ENCODE measurements around the gene CPVL.

CPVL gene

DNA sequence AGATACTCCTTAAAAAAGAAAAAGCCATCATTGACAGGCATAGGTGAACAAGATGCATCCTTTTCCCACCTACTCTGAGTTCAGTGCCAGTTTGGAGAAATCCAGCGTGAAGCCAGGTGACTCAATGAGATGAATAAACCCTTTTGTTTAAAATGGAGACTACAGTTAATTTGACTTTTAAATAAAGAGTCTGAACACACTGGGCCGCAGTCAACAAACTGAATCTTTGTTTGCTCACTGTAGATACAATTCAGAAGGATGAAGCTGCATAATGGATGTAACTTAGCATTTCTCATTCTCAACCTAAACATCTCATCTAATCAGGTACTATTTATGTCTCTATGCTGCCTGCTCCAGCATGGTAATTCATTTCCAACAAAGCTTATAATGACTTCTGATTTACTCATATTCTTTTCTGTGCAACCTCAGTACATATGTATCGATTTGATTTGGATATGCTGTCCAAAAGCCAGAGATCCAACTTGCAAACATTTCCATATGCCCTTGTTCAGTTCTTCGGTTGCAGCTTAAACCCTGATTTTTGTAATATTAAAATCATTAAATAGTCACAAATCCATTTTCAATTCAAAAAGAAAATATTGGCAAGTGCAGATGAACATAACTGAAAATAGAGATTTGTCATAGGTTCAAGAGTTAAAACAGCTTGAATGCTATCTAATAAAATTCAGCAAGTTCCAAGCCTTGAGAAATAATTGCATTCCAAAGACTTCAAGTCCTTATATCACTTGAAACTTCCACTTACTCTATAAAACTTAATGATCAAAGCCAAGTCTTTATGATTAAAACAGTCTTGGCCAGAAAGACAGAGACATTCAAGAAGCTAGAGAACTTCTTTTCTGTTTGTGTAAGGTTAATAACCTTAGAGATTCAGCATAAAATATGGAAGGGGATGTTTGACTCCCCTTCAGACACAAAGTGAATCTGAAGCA, 67.8 kb downstream of the CPVL start:
- H3K36me3 Mint-ChIP-seq, result no peaks in the 10 kb centered on the region
- H3K27ac Mint-ChIP-seq, result no peak overlapping the region
- CTCF ChIA-PET, result no interaction called here
- peaks cover 5% of the 10 kb centered on the region for H3K27me3 Mint-ChIP-seq
- H3K4me3 Mint-ChIP-seq, result no peak overlapping the region
- H3K9me3 Mint-ChIP-seq, result no peaks in the 10 kb centered on the region
- DNase-seq, result no peak
- H3K4me1 Mint-ChIP-seq, result no peaks in the 10 kb centered on the region

DNA sequence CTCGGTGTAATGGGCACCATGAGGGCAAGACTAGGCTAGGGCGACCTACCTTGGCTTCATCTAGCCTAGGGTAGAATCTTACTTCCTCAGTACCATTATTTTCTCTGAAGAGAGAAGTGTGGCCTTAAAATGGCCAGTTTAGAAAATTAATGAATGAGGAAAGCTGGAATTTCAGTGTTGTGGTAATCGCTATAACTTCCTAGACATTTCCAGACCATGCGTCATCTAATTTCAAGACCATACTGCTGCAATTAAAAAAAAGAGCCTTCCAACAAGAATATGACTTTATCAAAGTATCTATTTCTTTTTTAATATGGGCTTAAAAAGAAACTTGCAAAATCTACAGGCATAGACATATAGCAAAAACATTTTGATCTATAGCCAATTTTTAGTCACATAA, 68.5 kb downstream of the CPVL start:
- CTCF ChIA-PET, result no interaction called here
- no peak for DNase-seq
- Mint-ChIP-seq H3K4me1 (no peaks in the 10 kb centered on the region), H3K36me3 (no peaks in the 10 kb centered on the region), H3K9me3 (no peaks in the 10 kb centered on the region), H3K27me3 (no peaks in the 10 kb centered on the region), H3K4me3 (no peak overlapping the region), H3K27ac (no peak overlapping the region)

DNA sequence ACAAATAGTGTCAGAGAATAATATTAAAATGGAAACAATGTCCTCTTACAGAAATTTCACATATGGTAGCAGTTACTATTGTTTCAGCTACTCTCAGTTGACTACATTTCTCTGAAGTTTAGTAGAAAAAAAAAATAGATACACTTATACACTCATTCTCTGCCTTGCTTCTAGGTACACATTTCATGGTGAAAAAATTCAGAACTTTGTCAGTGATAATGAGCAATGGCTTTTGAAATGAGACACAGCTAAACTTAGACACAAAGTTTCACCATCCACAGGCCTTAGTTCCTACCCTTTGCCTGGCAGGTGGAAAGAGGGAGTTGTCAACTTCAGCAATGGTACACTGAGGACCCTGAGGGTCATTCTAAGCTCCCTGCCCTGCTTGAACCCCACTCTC, 69.2 kb downstream of the CPVL start:
- Mint-ChIP-seq H3K27me3 (no peaks in the 10 kb centered on the region), H3K4me1 (no peaks in the 10 kb centered on the region), H3K9me3 (no peaks in the 10 kb centered on the region), H3K27ac (no peak overlapping the region), H3K4me3 (no peak overlapping the region), H3K36me3 (no peaks in the 10 kb centered on the region)
- CTCF ChIA-PET, result interaction anchor here (1.1 kb wide), 1 partner anchor 29 kb away, joined by 6 read pairs; no protein-coding TSS in a partner anchor
- no peak for DNase-seq

DNA sequence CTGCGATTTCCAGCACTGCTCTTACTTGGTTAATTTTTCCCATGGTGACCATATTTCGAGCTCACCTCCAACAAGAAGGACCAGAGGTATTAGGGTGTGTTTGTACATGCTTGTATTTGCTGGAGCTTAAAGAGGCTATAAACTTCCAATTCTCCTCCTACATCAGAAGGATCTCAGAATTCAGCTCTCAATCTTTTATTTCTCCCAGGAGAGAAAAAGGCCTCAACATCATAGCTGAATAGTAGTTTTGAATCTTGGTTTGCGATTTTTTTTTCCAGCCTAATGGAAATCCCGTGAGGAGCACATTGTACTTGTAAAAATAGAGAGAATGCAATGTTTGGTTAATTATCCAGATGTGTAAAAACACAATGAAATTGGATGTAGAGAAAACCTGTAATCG, 69.7 kb downstream of the CPVL start:
- CTCF ChIA-PET, result interaction anchor here (0.8 to 1.1 kb wide), 3 partner anchors 30 to 154 kb away, joined by 3 to 6 read pairs (median 3); no protein-coding TSS in a partner anchor
- Mint-ChIP-seq H3K9me3 (no peaks in the 10 kb centered on the region), H3K4me3 (no peak overlapping the region), H3K27me3 (no peaks in the 10 kb centered on the region), H3K27ac (no peak overlapping the region), H3K4me1 (no peaks in the 10 kb centered on the region), H3K36me3 (no peaks in the 10 kb centered on the region)
- no peak for DNase-seq

DNA sequence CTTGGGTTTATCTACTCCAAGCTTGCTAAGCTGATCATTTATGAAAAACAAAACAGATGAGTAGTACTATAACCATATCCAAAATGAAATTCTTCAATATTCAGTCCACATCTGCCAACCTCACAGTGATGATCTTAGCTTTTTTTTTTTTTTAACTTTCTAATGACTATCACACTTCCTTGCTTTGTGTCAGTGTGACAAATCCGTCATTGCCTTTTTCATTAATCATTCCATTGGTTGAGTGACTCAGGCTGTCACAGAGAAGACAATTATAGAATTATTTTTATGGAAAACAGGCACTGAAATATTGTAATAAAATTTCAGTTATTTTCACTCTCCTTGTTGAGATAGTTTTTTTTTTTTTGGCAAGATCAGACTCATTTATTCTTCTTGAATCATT, 70.7 kb downstream of the CPVL start:
- Mint-ChIP-seq H3K36me3 (no peaks in the 10 kb centered on the region), H3K4me3 (no peak overlapping the region), H3K27me3 (no peaks in the 10 kb centered on the region), H3K9me3 (no peaks in the 10 kb centered on the region), H3K27ac (no peak overlapping the region), H3K4me1 (no peaks in the 10 kb centered on the region)
- no peak for DNase-seq
- CTCF ChIA-PET, result no interaction called here

DNA sequence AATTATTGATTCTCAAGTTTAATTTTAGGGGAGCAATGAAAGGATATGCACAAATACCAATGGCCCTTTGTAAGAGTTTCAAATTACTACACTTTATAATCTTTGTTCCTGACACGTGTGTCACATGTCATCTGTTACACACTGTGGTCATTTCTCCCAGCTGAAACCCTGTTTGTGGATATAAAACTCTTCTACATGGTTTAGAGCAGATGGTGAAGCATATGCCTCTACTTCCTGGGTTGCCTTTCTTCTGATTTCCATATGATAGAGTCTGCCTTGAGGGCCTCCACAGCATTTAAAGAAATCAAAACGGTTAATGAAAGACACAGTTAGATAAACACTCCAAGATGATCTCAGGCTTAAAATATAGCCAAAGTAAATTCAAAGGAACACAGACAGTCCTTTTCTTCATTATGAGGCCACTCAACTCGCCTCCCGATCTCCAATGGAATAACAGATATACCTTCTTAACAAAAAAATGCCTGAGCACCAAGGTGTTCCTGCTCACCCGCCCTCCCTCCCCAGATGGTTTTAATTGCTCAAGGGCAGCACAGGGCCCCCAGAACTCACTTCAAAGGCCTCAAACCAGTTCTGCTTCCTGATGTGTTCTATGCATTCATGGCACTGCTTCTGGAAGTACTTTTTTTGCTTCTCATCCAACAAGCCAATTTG, 75.0 kb downstream of the CPVL start:
- no peak for DNase-seq
- H3K9me3 Mint-ChIP-seq, result no peaks in the 10 kb centered on the region
- CTCF ChIA-PET, result no interaction called here
- no peak overlapping the region for H3K4me3 Mint-ChIP-seq
- no peaks in the 10 kb centered on the region for H3K36me3 Mint-ChIP-seq
- H3K27ac Mint-ChIP-seq, result no peak overlapping the region
- no peaks in the 10 kb centered on the region for H3K27me3 Mint-ChIP-seq
- H3K4me1 Mint-ChIP-seq, result no peaks in the 10 kb centered on the region

DNA sequence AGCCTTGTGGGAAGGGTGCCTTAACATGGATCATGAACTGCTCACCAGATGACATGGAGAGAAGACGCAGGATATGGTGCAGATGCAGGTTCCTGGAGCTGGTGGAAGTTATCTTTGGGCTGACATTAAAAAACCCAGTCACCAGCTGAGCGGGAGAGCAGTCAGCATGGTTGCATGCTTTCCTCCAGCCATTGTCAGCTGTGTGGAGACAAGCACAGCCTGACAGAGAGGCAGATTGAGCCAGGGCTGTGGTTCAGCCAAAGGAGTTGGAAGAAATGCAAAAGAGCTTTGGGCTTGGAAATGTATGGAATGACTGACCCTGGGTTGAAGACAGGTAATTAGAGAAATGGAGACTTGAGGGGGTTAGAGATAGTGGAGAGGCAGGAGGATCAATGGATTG, 79.7 kb downstream of the CPVL start:
- no peaks in the 10 kb centered on the region for H3K4me1 Mint-ChIP-seq
- H3K27me3 Mint-ChIP-seq, result no peaks in the 10 kb centered on the region
- H3K27ac Mint-ChIP-seq, result no peak overlapping the region
- peaks cover 2% of the 10 kb centered on the region for H3K9me3 Mint-ChIP-seq
- CTCF ChIA-PET, result no interaction called here
- no peaks in the 10 kb centered on the region for H3K36me3 Mint-ChIP-seq
- DNase-seq, result no peak
- no peak overlapping the region for H3K4me3 Mint-ChIP-seq

DNA sequence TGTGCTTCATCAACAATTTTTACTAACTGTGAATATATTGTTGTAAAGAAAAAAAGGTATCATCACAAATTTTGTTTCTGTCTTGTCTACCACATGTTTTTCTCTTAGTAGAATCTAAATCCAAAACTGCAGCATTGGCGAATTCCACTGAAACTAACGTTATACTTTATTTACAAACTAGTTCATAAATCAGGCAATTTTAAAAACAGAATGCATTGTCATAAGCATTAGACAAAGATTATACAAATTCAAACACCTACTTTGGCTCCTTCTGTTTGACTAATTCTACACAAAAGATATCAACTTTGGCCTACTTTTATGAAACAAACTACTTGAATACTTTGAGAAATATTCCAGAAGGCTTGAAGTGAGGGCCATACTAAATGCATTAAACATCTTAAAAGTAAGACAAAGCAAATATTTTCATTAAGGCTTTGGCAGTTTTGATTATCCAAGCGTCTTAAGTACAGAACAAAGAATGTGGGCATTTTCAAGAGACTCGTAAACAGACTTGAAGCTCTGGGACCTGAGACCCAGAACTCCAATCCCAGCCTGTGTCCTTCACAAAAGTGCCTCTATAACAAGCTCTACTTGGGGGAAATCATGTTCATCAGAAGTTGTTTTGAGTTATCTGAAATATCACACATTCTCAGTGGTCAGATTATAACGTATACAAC, 81.0 kb downstream of the CPVL start:
- Mint-ChIP-seq H3K4me3 (no peak overlapping the region), H3K36me3 (no peaks in the 10 kb centered on the region), H3K4me1 (no peaks in the 10 kb centered on the region), H3K27ac (no peak overlapping the region), H3K27me3 (no peaks in the 10 kb centered on the region), H3K9me3 (peaks cover 2% of the 10 kb centered on the region)
- CTCF ChIA-PET, result no interaction called here
- DNase-seq, result no peak

DNA sequence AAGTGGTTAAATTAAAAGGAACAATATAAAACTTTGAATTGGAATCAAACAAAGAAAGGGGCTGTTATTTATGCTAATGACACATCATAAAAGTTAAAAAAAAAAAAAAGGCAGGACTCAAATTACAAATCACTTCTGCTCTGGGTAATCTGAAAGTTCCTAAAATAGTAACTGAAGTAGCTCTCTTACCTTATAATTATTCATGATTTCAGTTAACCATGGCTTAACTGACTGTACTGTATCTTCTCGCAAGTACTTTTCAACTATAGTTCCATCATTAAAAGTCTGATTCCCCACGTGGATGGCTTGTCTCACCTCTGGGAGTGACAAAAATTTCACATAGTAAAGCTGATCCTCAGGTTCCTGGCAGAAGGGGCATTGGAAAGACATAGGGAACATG, 82.5 kb downstream of the CPVL start:
- Mint-ChIP-seq H3K9me3 (peaks cover 2% of the 10 kb centered on the region), H3K4me1 (no peaks in the 10 kb centered on the region)

DNA sequence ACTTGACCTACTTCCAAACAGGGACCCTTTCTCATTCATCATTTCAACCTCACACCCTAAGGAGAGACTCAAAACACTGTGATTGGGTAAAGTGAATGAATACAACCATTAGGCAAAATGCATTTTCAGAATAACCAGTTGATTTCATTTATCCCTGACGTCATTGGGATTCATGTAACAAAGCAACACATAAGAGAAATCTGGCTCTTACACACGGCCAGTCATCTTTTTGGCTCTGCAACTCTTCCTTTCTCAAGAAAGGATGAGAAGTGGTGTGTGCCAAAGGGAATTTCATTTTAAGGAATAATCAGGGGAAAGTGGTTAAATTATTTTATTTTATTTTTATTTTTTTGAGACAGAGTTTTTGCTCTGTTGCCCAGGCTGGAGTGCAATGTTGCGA, 83.1 kb downstream of the CPVL start:
- H3K27me3 Mint-ChIP-seq, result no peaks in the 10 kb centered on the region
- no peak for DNase-seq
- CTCF ChIA-PET, result no interaction called here
- no peaks in the 10 kb centered on the region for H3K4me1 Mint-ChIP-seq
- H3K4me3 Mint-ChIP-seq, result no peak overlapping the region
- H3K36me3 Mint-ChIP-seq, result no peaks in the 10 kb centered on the region
- H3K9me3 Mint-ChIP-seq, result peaks cover 2% of the 10 kb centered on the region
- no peak overlapping the region for H3K27ac Mint-ChIP-seq

More for the DNA sequence above, 82.5 kb downstream of the CPVL start:
- Mint-ChIP-seq H3K4me3 (no peak overlapping the region), H3K27me3 (no peaks in the 10 kb centered on the region), H3K36me3 (no peaks in the 10 kb centered on the region), H3K27ac (no peak overlapping the region)
- CTCF ChIA-PET, result no interaction called here
- DNase-seq, result no peak

DNA sequence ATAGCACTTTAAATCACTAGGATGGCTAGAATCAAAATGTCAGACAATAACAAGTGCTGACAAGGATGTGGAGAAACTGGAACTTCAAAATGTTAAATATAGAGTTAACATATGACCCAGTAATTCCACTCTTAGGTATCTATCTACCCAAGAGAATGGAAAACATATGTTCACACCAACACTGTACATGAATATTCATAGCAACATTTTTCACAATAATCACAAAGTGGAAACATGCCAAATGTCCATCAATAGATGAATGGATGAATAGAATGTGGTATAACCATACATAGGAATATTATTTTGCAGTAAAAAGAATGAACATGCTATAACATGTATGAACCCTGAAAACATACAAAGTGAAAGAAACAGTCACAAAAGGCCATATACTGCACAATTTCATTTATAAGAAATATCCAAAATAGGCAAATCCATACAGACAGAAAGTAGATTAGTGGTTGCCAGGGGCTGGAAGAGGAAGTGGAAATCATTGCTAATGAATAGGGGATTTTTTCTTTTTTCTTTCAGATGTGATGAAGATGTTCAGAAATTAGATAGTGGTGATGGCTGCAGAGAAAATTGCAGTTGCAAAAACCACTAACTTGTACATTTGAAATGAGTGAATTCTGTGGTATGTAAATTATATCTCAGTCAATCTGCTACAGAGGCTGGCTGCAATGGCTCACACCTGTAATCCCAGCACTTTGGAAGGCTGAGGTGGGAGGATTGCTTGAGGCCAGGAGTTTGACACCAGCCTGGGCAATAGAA, 93.0 kb downstream of the CPVL start:
- no peaks in the 10 kb centered on the region for H3K27me3 Mint-ChIP-seq
- H3K27ac Mint-ChIP-seq, result no peak overlapping the region
- H3K9me3 Mint-ChIP-seq, result no peaks in the 10 kb centered on the region
- no peaks in the 10 kb centered on the region for H3K36me3 Mint-ChIP-seq
- CTCF ChIA-PET, result interaction anchor here (1.2 kb wide), 1 partner anchor 53 kb away, joined by 3 read pairs; no protein-coding TSS in a partner anchor
- no peak overlapping the region for H3K4me3 Mint-ChIP-seq
- H3K4me1 Mint-ChIP-seq, result no peaks in the 10 kb centered on the region
- no peak for DNase-seq

DNA sequence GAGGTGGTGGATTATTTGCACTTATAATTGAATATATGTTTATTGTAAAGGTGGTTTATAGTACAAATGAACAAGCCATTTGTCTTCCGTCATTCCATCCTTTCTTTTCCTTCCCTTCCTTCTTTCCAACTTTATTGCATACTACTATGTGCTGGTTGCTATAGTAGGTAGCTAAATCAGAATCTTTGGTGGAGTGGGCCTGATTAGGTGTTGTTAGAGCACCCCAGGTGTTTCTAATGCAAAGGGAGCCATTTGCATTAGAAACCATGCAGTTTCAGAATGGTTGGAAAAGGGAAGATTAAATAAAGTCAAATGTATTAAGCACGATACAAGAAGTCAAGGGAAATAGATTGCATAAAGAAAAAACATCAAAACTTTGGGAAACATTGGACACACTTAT, 99.4 kb downstream of the CPVL start:
- H3K9me3 Mint-ChIP-seq, result no peaks in the 10 kb centered on the region
- H3K27ac Mint-ChIP-seq, result no peak overlapping the region
- no peak for DNase-seq
- no peaks in the 10 kb centered on the region for H3K27me3 Mint-ChIP-seq
- no peaks in the 10 kb centered on the region for H3K36me3 Mint-ChIP-seq
- CTCF ChIA-PET, result no interaction called here
- no peak overlapping the region for H3K4me3 Mint-ChIP-seq
- no peaks in the 10 kb centered on the region for H3K4me1 Mint-ChIP-seq

DNA sequence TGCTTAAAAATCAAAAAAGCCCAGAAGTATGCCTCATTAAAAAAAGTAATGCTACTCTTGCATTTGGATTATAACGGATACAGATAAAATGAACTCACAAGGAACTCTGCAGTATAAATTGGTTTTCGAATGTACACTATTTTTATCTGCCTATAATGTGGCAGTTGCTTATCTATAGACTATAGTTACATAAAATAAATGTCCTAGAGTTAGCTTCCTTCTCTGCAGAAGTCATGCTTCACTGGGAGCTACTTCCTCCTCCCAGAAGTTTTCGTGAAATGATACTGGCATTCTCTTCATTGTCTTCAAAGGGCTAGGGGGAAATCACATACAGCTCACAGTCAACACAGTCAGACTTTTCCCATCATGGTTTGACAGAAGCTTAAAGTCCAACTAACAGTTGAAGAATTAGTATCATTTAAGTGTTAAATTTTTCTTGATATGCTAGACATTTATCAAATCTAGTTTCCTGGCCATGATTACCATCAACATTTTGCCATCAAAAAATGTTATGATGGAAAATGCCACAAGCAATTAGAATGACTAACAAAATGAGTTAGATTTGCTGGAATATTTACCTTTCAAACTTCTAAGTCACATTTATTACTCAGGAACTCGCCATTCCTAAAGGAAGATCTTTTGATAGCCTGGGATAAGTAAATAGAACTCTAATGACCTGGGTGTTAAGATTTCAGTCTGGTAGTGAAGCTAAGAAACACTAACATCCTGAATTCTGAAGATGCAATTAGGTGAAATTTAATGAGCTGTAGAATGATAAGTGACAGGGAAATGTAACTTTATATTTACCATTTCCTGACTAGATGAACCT, 100.9 kb downstream of the CPVL start:
- Mint-ChIP-seq H3K27ac (no peak overlapping the region), H3K27me3 (no peaks in the 10 kb centered on the region), H3K9me3 (no peaks in the 10 kb centered on the region), H3K4me1 (no peaks in the 10 kb centered on the region), H3K4me3 (no peak overlapping the region), H3K36me3 (no peaks in the 10 kb centered on the region)
- no peak for DNase-seq
- CTCF ChIA-PET, result interaction anchor here (0.7 to 1.0 kb wide), 2 partner anchors 62 to 1486 kb away, joined by 3 read pairs; no protein-coding TSS in a partner anchor
